Forelimb muscle (tissue), 1 donor: Measurements from ENCODE around the gene ZDHHC8. TPM values are rescaled to one million over a fixed set of nuclear protein-coding genes. Genes with fewer than 3 reads are reported as not detected.

ENCODE experiments used
- DNase-seq: peaks from one replicate; pipeline ENCODE4 v3.0.0-alpha.2; 2013; ENCODE audit warnings: low read depth
- polyA plus RNA-seq: library from polyadenylated mRNA; unstranded; fragments of 120-200 nt; gene quantifications from one replicate; pipeline ENCODE4 v1.2.1, GENCODE V29; 2013; ENCODE audit not compliant: insufficient read length

ZDHHC8 gene, protein sequence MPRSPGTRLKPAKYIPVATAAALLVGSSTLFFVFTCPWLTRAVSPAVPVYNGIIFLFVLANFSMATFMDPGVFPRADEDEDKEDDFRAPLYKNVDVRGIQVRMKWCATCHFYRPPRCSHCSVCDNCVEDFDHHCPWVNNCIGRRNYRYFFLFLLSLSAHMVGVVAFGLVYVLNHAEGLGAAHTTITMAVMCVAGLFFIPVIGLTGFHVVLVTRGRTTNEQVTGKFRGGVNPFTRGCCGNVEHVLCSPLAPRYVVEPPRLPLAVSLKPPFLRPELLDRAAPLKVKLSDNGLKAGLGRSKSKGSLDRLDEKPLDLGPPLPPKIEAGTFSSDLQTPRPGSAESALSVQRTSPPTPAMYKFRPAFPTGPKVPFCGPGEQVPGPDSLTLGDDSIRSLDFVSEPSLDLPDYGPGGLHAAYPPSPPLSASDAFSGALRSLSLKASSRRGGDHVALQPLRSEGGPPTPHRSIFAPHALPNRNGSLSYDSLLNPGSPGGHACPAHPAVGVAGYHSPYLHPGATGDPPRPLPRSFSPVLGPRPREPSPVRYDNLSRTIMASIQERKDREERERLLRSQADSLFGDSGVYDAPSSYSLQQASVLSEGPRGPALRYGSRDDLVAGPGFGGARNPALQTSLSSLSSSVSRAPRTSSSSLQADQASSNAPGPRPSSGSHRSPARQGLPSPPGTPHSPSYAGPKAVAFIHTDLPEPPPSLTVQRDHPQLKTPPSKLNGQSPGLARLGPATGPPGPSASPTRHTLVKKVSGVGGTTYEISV
- polyA plus RNA-seq = 41.3 TPM

DNA sequence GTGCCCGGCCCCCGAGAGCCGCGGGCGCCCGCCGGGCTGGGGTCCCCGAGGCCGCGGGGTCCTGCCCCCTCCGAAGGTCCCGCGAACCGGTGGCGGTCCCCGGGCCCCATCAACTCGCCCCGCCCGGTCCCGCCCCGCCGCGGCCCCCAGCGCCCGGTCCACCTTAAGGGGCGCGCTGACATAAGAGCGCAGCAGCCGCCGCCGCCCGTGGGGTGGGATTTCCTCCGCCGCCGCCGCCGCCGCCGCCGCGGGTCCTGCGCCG lies at the start of gene ZDHHC8:
TSS of gene ZDHHC8 (plus strand) at position 208 of the 262 bp plus-strand sequence. CDS start 144 bp downstream, outside the sequence.
- no peak for DNase-seq

DNA sequence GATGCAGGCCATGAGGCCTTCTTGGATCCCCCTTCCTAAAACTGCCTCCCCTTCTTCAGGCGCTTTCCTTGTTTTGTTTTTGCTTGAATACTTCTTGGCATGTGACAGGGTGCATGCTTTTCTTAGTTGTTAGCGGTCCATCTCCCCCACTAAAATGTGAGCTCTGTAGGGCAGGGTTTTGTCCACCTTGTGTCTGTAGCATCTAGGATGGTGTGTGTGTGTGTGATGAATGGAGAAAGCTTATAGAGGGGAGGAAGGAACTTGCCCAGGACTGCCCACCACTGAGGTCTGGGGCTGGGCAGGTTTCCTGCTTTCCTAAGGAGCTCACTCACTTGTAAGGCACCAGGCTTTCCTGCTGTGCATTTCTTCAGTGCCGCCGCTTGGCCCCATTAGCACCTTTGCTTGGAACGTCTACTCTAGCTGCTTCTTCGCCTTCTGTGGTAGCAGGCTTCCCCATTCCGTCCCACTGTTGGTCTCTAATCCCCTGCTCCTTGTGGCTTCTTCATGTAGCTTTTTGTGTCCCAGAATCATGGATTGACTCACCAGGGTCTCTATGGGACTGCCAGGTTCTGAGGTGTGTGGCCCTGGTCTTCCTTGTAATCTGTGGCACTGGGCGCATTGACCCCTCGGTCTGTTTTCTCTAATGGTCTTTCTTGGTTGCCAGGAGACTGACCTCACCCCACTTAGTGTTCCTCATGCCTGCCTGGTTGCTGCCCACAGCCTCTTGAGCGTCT lies 48.3 kb upstream of the ZDHHC8 start:
- no peak for DNase-seq

DNA sequence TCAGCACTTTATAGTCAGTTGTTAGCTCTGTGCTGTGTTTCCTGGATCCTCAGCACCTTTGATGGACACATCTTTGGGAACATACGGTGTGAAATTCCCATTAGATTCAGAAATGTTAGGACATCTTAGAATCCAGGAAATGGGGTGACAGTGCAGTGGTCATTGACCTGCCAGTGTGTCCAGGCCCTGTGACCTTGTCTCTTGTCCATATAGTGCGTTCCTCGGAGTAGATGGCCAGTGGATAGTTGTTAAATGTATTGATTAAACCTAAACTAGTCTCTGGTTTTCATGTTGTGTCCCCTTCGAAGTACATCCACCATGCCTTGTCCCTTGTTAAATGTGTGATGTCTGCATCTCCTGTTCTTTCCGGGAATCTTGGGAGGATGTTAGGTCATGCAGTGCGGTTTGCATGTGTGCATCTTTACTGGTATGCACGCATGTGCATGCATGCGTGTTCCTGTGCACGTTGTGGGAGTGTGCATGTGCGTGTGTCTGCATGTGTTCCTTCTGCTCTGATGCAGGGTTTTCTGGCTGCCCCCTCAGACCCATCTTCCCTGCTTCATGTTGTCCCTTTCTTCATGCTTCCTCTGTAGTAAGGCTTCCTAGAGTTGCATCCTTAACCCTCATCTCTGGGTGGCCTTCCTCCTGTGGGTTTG lies 47.6 kb upstream of the ZDHHC8 start:
- DNase-seq = no peak

DNA sequence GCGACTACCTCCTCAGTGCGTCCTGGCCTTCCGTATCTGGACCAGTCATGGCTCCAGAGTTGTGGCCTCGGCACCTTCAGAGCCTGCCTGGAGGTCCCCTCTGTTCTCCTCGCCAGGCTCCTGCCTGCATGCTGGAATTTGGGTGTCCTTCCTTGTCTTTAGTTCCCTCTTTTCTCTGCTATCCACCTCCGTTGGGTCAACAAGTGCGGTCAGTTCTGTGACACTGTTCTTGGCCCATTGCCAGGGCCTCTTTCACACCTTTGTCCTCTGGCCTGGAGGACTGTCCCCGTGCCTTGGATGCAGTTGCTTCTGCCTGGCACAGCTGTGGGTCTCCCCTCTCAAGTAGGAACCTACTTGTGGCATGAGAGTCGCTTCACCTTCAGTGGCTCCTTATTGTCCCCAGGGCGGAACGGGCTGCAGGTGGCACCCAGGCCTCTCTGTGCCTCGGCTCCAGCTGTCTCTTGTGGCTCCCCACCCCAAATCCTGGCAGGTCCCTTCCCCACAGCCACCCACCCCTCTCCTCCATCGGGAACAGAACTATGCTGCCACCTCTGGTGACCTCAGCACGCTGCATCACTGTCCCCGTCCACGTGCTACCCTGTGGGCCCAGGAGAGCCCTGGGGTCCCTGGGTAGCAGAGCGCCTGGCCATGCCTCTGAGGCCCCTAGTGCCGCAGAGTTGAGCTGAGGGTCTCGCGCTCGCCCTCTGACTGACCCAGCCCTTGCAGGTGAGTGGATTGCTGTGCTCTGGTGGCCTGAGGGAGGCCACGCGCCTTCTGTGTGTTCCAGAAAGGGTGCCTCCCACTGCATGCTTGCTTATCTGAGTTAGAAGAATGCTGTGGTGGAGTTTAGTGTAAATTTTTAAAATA lies 46.8 kb upstream of the ZDHHC8 start:
- DNase-seq = no peak

DNA sequence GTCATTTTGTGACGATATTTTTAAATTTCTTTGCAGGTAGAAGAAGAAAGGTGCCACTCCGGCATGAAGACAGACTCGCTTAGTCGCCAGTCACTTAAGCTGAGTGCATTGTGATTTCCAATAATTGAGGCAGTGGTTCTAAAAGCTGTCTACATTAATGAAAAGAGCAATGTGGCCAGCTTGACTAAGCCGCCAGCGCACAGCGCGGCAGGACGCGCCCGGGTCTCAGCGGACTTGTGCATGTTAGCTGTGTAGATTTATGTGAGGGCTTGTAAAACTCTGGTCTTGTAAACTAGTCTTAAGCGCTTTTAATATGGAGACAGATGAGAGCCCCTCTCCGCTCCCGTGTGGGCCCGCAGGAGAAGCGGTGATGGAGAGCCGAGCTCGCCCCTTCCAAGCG lies 46.0 kb upstream of the ZDHHC8 start:
- no peak for DNase-seq

DNA sequence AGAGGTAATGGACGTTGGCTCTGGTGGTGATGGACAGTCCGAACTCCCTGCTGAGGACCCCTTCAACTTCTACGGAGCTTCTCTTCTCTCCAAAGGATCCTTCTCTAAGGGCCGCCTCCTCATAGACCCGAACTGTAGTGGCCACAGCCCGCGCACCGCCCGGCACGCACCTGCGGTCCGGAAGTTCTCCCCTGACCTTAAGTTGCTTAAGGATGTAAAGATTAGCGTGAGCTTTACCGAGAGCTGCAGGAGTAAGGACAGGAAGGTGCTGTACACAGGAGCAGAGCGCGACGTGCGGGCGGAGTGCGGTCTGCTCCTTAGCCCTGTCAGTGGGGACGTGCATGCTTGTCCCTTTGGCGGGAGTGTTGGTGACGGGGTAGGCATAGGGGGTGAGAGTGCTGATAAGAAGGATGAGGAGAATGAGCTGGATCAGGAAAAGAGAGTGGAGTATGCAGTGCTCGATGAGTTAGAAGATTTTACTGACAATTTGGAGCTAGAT lies 45.5 kb upstream of the ZDHHC8 start:
- no peak for DNase-seq

DNA sequence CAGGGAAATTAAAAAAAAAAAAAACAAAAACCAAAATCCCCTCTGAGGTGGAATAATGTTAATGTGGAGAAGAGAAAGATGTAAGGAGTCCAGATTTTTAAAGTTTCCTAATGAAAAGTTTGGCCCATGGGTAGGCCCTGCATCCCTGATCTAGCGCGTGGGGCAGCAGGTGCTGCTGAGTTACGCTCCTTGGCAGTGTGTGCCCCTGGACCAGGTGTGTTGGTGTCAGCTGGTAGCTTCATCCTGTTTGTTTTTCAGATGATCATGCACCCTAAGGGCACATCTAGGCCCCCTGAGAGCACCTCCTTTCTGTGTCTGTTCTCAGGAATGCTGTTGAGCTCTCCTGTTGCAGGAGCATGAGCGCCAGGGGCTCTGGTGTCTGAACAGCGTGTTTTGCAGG lies 44.8 kb upstream of the ZDHHC8 start:
- DNase-seq = no peak

DNA sequence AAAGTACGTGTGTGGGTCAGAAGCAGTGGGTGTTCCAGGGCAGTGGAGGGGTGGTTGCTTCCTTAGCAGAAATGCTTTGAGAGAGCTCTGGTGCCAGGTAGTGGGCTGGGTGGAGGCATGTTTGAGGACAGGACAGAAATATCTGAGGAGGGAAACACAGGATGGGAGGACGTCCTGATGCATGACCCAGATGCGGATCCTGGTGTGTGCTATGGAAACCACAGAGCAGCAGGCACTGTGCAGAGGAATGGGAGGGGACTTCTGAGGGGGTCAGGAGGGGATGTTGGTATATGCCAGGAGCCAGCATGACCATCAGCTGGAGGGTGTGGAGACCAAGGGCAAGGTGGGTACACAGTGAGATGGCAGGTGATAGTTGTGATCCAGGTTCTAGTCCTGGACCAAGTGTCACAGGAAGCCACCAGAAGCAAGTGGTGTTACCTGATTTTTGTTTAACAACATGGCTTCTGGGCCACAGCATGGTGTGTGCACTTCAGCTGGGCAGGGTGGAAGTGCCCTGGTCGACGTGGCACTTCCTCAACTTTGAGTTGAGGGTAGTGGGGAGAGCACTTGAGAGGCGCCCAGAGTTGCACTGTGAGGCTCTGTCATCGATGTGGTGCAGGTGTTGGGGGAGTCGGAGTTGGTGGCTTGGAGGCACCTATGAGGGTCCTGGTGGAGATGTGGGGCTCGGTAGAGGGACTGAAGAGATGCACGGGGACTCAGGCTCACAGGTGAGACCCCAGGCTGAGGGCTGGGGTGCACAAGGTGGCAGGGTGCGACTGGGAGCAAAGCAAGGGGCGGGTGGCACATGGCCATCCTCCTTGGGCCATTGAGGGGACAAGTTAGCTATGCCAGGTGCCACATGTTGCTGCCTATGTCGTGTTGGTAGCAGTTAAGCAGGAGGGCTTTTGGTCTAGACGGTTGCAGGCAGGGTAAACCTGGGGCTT lies 44.0 kb upstream of the ZDHHC8 start:
- no peak for DNase-seq

DNA sequence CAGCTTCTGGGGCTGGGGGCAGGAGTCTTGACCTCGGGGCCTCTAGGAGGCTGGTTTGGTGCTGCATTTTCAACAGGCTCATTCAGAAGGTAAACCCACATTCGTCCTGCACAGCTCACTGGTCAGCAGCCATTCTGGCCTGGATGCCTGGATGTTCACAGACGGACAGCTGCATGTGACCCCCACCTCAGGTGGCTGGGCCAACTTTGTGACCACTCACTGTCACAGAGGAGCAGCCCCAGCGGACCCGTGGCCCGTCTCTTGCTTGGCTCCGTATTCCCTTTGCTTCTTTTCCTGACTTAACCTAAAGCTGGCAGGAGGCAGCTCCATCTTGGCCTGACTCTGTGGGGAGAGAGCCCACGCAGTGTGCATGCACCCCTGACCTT lies 43.3 kb upstream of the ZDHHC8 start:
- DNase-seq = no peak

DNA sequence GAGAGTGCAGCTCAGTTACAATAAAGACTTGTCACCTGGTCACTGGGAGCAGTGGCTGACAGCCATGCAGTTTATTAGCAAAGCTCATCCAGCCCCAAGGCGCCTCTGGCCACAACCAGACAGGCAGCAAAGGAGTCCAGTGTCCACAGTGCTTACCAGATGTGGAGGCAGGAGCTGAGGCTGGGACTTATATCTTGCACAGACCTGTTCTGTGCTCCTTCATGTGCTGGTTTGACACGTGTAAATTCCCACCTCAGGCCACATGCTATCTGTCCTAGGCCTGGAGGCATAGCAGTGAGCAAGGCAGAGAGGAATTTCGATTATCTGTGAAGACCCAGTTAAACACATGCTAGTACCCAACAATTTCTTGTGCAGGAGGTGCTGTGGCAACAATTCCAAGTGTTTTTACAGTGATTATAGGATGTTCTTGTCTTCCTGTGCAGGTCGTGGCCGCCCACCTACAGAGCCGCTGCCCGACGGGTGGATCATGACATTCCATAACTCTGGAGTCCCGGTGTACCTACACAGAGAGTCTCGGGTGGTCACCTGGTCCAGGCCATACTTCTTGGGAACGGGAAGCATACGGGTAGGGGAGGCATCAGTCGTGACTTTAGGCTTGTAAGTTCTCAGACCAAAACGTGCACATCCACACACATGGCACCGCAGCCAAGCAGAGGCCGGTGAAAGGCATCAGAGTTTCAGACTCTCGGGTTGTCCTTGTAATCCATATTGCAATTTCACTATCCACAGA lies 42.2 kb upstream of the ZDHHC8 start:
- no peak for DNase-seq

DNA sequence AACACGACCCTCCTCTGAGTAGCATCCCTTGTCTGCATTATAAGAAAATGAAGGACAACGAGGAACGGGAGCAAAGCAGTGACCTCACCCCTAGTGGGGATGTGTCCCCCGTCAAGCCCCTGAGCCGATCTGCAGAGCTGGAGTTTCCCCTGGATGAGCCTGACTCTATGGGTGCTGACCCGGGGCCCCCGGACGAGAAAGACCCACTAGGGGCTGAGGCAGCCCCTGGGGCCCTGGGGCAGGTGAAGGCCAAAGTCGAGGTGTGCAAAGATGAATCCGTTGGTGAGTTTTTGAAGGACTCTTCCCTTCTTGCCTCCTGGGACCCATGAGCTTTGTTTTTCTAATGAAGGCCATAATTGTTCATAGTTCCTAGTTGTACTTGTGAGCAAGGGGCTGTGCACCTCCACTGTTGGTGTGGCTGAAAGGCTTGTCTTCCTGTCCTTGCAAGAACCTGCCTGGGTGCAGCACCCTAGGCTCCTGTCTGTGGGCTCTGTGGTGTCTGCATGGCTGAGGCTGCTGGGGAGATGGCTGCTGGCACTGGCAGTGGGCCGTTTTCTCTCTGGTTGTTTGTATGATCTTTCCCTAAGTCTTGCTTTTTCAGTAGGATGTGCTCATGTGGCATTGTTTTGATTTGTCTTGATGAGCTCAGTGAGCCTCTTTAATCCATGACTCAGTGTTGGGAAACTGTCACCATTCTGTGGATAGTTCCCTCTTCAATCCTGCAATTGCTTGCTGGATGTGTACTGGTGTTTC lies 41.5 kb upstream of the ZDHHC8 start:
- no peak for DNase-seq

DNA sequence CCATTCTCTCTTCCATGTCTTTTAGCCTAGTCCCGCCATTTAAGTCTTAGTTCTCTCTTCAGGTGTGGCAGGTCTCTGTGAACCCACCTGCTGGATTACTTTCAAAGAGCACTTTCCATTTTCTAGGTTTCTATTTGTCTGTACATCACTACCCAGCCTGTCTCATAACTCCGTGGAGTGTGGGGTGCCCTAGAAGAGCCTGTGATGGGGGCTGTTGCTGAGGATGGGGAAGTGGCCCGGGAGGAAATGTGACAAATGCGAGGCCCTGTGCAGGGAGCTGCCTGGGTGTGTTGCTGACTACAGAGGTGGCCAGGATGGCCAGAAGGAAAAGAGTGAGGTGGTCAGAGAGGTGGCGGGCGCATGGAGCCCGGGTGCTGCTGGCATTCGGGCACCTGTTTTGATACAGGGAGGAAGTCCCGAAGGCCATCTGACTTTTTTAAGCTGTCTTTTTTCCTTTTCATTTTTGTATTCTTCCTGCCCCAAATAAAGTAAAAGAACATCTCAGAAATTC lies 40.8 kb upstream of the ZDHHC8 start:
- DNase-seq = no peak

DNA sequence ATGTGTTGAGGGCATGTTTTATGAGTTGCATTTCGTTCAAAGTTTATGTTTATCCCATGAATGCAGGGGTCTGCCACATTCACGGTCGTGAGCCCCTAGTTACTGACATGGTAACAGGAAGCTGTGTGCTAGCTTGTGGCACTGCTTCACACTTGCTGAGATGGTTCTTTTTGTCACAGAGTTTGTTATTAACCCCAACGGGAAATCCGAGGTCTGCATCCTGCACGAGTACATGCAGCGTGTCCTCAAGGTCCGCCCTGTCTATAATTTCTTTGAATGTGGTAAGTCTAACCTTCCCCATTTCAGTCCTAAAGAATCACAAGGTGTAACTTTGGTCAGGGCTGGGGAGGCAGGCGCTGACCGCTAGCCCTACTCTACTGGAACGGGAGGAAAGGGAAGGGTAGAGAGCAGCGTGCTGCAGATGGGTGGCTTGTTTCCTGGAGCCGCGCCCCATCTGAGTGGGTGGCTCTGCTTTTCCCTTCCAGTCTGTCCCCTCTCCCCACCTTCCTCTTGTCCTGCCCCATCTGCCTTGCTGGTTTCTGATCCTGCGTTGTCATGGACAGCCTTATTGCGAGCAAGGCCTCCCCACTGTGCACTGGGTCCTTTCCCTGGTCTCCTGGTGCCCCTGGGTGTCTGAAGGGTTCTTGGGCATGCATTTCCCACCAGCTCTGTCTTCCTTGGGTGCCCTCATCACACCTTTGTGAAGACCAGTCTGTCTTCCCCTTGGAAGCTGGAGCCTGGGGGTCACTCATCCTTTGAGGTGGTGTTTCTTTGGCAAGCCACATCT lies 39.7 kb upstream of the ZDHHC8 start:
- DNase-seq = no peak

DNA sequence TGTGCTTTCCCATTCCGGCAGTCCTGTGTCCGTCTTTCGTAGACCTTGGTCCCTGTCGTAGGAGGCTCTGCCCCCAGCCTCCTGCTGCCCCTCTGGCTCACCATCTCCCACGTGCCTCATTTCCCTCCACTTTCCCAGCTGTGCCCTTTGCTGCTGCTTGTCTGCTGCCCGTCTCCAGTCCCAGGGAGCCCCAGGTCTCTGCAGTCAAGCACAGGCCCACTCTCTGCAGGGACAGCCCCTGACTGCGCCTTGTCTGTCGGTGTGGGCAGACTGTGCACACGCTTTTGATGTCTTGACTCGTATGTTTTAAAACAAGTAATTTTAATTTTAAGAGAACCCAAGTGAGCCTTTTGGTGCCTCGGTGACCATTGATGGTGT lies 39.1 kb upstream of the ZDHHC8 start:
- no peak for DNase-seq

DNA sequence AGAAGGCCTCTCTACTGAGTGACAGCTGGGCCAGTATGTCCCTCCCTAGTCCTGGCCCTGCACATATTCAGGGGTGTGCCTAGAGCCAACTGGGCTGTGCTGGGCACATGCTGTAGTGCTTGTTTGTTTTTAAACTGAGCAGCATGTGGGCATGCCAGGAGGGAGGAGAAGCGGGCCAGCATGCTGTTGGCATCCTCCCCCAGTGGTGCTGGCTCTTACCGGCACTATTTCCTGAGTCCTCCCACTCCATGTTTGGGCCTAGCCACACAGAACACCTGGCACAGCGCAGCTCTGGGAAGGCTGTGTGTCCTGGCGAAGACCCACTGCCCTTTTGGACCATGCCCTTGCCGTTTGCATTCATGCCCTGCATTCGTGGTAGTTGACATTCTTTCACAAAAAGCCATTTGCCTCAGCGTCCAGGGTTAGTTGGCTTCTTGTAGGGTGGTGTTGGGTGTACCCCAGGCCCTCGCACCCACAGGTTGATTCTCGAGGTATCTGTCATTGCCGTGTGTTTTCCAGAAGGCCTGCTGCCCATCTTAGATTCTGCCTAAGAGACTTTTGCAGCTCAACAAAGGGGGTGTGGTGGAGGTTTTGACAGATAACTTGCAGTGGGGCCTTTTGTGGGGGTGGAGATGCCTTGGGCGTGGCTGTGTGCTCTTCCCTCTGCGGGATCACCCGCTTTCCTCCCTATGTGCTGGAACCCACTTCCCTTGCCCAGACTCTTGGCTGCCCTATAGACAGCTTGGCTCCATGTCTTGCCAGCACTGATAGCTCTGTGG lies 38.0 kb upstream of the ZDHHC8 start:
- no peak for DNase-seq

DNA sequence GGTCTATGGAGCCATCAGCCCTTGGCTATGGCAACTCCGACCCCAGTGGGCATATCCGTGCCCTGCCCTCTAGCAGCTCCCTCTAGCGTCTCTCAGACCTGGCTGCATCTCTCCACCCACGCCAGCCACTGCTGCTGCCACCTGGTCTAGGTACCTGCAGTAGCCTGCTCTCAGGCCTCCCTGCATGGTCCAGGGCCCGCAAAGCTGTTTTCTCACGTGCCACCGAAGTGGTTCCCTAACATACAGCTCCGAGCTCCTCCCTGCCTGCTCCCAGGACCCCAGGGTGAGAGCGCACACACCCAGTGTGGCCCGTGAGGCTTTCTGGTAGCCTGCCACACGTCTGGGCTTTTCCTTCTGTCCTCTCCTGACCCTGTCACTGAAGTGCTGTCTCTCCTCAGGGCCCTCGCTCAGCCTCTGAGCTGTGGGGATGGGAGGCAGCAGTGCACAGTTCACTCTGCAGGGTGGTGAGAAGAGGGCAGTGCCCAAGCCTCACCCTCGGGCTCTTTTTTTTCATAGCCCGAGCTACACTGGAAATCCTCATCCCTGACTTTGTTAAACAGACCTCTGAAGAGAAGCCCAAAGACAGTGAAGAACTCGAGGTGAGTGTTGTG lies 37.3 kb upstream of the ZDHHC8 start:
- DNase-seq = no peak
